SK-N-DZ (cell line): ENCODE data around the gene BTBD9.

ENCODE experiments used
- DNase-seq: peaks from one replicate; pipeline ENCODE4 v3.0.0-alpha.2; 2015; ENCODE audit warnings: low spot score

BTBD9 gene

GRCh38 chr6:38248500-38249234, 391.1 kb downstream of the BTBD9 start:
- DNase-seq = no peak

DNA sequence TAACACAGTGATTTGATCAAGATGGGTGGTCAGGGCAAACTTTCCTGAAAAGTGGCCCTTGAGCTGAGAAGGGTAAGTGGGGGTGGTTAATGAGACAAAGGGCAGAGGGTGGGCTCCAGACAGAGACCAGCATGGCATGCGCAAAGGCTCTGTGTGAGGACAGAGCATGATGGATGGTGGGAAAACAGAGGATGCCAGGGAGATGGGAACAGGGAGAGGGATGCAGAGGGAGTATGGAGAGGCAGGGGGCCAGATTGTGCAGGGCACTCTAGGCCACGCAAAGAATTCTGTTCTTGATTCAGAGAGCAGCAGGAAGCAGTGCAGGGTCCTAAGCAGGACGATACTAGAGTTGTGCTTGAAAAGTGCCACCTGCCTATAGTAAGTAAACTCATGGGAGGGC, 394.4 kb downstream of the BTBD9 start:
- DNase-seq = no peak

- DNase-seq = no peak
Measured at GRCh38 chr6:38244869-38245268, 394.9 kb downstream of the BTBD9 start.

GRCh38 chr6:38241200-38241871, 398.4 kb downstream of the BTBD9 start:
- no peak for DNase-seq

GRCh38 chr6:38239719-38240451, 399.8 kb downstream of the BTBD9 start:
- DNase-seq = no peak

DNA sequence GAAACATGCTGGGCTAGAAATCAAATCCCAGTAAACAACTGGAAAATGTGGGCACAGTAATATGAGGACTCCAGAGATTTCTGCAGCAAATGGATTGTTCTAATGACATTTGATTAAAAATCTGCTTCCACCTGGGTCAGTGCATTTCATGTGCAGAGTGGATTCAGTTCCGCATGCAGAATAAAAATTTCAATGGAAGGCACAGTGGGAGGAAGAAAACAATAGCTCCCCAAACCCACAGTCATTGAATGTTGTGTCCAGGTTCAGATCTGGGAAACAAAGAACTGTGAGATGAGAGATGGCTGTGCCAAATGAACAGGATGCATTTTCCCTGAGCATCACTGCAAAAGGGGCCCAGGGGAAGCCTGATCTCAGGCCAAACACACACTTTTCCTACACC, 403.1 kb downstream of the BTBD9 start:
- no peak for DNase-seq

- DNase-seq = no peak
Measured at GRCh38 chr6:38234934-38235682, 404.6 kb downstream of the BTBD9 start.

GRCh38 chr6:38234141-38234540, 405.6 kb downstream of the BTBD9 start:
- no peak for DNase-seq

- DNase-seq = no peak
Measured at GRCh38 chr6:38233161-38233791, 406.5 kb downstream of the BTBD9 start.

DNA sequence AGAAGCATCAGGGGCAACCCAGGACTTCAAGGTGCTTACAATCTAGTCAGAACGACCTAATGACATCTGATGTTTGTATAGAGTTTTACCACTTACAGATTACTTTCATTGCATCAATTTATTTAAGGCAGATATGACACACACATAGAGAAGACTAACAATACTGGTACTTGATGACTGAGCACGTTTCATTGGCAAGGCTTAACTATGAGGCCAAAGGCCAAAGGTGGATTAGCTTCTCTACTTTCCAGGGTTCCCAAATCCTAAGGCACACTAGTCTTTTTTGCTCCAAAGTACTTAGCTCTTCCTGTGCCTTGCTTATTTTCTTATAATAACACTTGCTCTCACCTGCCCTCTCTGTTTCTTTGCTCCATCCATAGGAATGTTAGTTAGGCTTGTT, 414.0 kb downstream of the BTBD9 start:
- DNase-seq = no peak

GRCh38 chr6:38221251-38221650, 418.5 kb downstream of the BTBD9 start:
- DNase-seq = peak; percentile 30

DNA sequence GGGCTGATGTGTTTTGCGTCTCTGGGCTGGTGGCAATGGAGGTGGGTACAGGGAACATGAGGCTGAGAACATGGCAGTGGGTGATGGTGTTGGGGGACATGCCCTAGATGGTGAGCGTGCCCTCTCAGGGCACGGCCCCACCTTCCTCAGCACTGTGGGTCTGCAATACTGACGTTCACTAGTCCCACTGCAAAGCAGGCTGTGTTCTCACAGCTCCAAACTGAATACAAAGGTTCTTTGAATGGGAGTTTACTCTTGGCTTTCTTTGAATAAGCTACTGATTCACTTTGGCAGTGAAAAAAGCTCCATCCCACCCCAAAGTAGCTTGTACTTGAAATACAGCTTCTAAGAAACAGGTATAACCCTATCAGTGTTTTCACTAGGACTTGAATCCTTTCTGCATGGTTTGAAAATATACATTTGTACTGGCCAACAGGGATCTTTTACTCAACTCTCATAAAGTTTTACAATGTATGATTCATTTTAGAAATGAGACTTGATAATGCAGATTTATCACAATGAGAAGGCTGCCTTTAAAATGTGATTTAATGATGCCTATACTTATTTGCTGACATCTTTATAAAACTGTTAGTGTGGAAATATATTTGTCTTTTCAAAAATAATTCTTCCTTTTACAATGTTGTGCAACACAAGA, 419.5 kb downstream of the BTBD9 start:
- no peak for DNase-seq

GRCh38 chr6:38218235-38218634, 421.5 kb downstream of the BTBD9 start:
- no peak for DNase-seq

DNA sequence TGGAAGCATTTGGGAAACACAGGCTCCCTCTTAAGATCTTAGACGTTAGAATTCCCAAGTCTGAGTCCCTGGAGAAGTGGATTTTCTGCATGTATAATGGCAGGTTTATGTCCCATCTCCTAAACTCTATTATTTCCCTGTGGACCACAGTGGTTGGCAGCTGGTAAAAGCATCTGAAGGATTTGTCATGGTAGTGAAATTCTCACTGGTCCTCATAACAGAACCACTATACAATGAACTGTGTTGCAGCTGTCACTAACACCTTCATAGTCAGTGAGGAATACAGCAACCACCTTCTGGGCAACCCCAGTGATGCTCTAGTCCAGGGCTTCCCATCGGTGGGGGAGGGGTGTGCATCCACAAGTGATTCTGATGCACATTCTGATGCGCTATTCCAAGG, 423.3 kb downstream of the BTBD9 start:
- no peak for DNase-seq

DNA sequence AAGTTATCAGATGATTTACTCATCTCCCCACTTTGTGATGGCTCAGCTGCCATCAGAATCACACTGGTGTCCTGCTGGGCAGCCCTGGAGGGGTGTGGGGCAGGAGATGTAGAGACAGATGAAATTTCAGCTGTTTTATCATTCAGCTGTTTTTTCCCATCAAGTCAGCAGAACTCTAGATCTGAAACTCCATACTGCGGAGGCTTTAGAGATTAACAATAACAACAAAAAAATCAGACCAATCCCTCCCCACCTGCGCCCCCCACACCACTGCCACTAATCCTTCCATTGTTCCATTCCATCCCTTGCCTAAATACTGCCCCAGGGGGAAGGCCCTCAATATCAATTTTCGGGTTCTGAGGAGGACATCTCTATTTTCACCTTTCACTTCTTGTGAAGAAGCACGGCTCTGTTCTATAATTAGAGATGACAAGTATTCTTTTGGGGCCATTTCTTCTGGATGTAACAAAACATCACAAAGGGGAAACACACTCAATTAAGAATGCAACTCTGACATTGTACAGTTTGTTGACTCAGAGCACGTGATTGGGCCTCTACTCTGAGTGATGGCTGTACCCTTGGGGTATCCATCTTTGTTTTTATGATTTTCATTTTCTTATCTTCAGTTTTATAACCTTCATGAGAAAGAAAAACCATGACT, 423.9 kb downstream of the BTBD9 start:
- no peak for DNase-seq

- DNase-seq = no peak
Measured at GRCh38 chr6:38215225-38215624, 424.5 kb downstream of the BTBD9 start.

DNA sequence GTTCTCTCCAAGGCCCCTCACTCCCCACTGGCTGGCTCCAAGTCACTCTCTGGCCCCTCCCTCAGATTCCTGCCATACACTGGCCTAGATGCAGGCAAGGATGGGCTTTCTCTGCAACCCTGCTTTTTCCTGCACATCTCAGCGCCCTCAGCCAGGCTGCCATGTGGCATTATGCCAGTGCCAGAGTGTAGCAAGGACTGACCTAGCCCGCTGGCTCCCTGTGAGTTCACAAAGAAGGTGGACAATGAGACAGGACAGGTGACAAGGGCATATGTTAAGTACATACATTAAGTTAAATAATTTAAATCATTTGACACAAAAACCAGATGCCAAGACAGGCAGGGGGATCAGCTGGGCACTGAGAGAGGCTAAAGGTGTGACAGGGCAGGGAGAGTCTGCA, 425.6 kb downstream of the BTBD9 start:
- DNase-seq = no peak

GRCh38 chr6:38213251-38213658, 426.5 kb downstream of the BTBD9 start:
- no peak for DNase-seq

DNA sequence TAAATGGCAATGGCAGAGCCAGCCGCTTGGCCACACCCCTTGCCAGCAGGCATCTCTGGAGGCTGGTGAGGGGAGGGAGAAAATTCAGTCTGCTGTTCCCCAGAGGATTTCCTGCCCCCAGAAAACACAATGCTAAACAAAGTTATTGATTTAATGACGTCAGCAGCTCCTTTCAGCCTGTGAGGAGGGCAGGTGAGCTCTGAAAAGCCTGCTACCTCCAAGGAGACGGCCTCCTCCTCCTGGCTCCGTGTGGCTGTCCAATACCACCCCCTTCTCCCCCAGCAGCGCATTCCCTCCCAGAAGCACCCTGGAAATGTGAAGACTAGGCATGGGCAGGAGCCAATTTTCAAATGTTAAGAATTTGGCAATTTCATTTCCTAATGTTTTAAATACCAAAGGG, 427.1 kb downstream of the BTBD9 start:
- DNase-seq = peak; percentile 51

DNA sequence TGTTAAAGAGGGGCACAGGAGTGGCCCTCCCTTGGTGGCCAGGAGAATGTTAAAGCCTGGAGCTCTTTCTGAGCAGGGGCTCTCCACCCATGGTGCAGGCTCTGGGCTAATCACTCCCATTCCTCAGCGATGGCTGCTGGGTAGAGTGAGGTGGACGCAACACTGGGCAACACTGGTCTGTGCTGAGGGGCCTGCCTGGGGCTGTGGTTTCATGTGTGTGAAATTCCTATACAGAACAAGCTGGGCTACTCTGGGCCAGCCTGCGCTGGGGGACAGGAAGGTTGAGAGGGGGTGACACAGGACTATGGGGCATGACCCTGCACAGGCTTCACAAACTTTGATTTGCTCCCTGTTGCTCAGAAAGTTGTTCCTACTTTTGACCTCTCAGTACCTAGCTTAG, 427.6 kb downstream of the BTBD9 start:
- DNase-seq = no peak
